Stomach (tissue), 9 donors: Measurements from ENCODE around the gene ELOF1. TPM values are rescaled to one million over a fixed set of nuclear protein-coding genes. Genes with fewer than 3 reads are reported as not detected.

Experiments used
- DNase-seq, 2 donors: peaks; one replicate each; pipeline versions ENCODE4 v3.0.0 to v3.0.0-alpha.2; 2013 to 2019
- H3K27ac ChIP-seq, 5 donors: fragments of 200-600 bp in 4 of 5; sonication (generic) in 4 of 5; one replicate each; pipeline ENCODE4 v1.5.1; 2013 to 2019; ENCODE audit warnings: mild to moderate bottlenecking in 1 of 5, moderate library complexity in 1 of 5
- H3K27me3 ChIP-seq, 3 donors: fragments of 200-600 bp; sonication (generic); one replicate each; pipeline ENCODE4 v1.5.1; 2017 to 2019; ENCODE audit warnings: mixed run types in 1 of 3
- H3K36me3 ChIP-seq, 4 donors: fragments of 200-600 bp; sonication (generic); 1 replicate in 3 of 4; 2 replicates in 1 of 4; pipeline ENCODE4 v1.5.1; 2016 to 2019
- H3K4me1 ChIP-seq, 4 donors: fragments of 200-600 bp; sonication (generic); one replicate each; pipeline ENCODE4 v1.5.1; 2016 to 2019
- H3K4me3 ChIP-seq, 4 donors: fragments of 200-600 bp; sonication (generic) in 3 of 4; one replicate each; pipeline ENCODE4 v1.5.1; 2016 to 2019; ENCODE audit warnings: mild to moderate bottlenecking in 1 of 4
- H3K9me3 ChIP-seq, 4 donors: fragments of 200-600 bp; sonication (generic); one replicate each; pipeline ENCODE4 v1.5.1; 2016 to 2019
- CTCF ChIP-seq, 7 experiments: fragments of 450-650 bp in 4 of 7; fragments of 200-600 bp in 3 of 7; sonication (generic) in 3 of 7; IDR thresholded peaks; one replicate each; pipeline ENCODE4 v1.5.1; 2016 to 2019; ENCODE audit warnings: antibody characterized with exemption in 7 of 7, control low read depth in 2 of 7, mild to moderate bottlenecking in 1 of 7
- EP300 ChIP-seq: sonication (generic); formaldehyde crosslinking; IDR thresholded peaks from one replicate; pipeline ENCODE4 v1.6.1; 2017; ENCODE audit warnings: antibody characterized with exemption
- POLR2A ChIP-seq, 4 donors: fragments of 450-650 bp; IDR thresholded peaks; one replicate each; pipeline ENCODE4 v1.6.1; 2016; ENCODE audit warnings: antibody characterized with exemption in 4 of 4, control low read depth in 2 of 4, mild to moderate bottlenecking in 1 of 4, moderate library complexity in 1 of 4
- POLR2AphosphoS5 ChIP-seq, 3 donors: sonication (generic); formaldehyde crosslinking; IDR thresholded peaks; one replicate each; pipeline ENCODE4 v1.6.1; 2016; ENCODE audit warnings: antibody characterized with exemption in 3 of 3
- WGBS, 5 donors: extraction: QIAGEN DNeasy Blood & Tissue Kit in 3 of 5; methylation state at CpG; one replicate each; pipeline versions ENCODE4 v1.1.5 to v1.1.7; 2013 to 2018; 5-methylcytosine and 5-hydroxymethylcytosine counted together
- intact Hi-C: fragments of 100-400 bp; cut with DNase I; formaldehyde crosslinking; loops from one replicate; pipeline ENCODE4 v1.15.1; 2023; ENCODE audit warnings: low total_unique reads
- polyA plus RNA-seq, 3 donors: library from polyadenylated mRNA; stranded (reverse); fragments of 200-250 nt; gene quantifications; one replicate each; pipeline ENCODE4 v1.2.3, GENCODE V29; 2013
- small RNA-seq, 4 donors: library from RNA; depleted of rRNA; stranded (forward); fragments of <200 nt; gene quantifications; one replicate each; pipeline ENCODE3, GENCODE V24; 2016
- total RNA-seq, 5 donors: library from RNA; depleted of rRNA; stranded (reverse); fragments of >200 nt; gene quantifications; one replicate each; pipeline versions ENCODE4 v1.1.0 to v1.2.3, GENCODE V29; 2014 to 2016
- donor health status: healthy with polysubstance abuse.
- donor health status: Bipolar disorder and iron deficiency.
- donor health status: healthy.

The ELOF1 gene
- total and polyA plus RNA-seq, 8 donors, result 2.3 to 96.4 (median 25.4) TPM

DNA sequence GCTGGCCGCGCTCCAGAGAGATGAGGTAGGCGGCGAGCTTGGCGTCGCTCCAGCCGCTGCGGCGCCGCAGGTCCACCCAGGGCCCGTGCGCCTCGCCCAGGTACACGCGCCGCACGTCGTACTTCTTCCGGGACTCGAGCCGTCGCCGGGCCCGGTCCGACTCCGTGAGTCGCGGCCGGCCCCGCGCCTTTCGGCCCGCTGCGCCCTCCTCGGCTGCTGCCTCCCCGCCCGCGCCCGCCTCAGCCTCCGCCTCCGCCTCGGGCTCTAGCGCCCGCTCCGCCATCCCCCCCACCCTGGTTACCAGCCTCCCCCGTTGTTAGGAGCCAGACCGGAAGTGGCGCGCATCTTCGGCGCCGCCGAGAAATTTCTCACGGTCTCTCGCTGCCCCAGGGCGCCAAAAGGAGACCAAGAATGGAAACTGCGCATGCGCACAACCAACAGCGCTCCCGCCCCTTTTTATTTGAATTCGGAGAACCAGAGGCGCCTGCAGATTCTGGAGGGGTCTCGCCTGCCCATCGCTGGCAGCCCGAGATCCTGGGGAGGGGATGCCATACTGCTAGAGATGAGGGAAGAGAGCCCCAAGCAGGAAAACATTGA is 53.4 kb downstream of the ELOF1 start, which contains the start of gene ZNF653:
Gene ZNF653 (minus strand): TSS at position 336 of the 597 bp plus-strand sequence. CDS start 53 bp downstream, at position 283.
- intact Hi-C loops, result no loop called here
- Histone ChIP-seq H3K4me1 (peaks cover 5 to 26% (median 20%) of the 10 kb centered on the region in 4 donors), H3K4me3 (peak within 1 kb of the TSS; percentile 78 to 100 (median 98)), H3K27me3 (no peaks in the 10 kb centered on the region), H3K36me3 (peaks cover 2 to 31% (median 18%) of the 10 kb centered on the region in 4 donors), H3K9me3 (no peaks in the 10 kb centered on the region), H3K27ac (peak within 1 kb of the TSS; percentile 96 to 98 (median 97))
- 0 to 1% (median 0%) methylated on average over 19 to 65 of the region's 65 CpGs for WGBS, 5 donors
- no peak for TF ChIP-seq POLR2A (IDR thresholded peaks at IDR 0.05)
- TF ChIP-seq EP300, result no peak
- TF ChIP-seq CTCF (IDR thresholded peaks at IDR 0.05), result no peak
- TF ChIP-seq POLR2AphosphoS5 (IDR thresholded peaks at IDR 0.05), result peak; percentile 48 to 90 (median 65)
- DNase-seq, result peak; percentile 94 to 98

GRCh38 chr19:11505032-11505503 is 54.0 kb downstream of the ELOF1 start:
- intact Hi-C loops, result no loop called here
- peak; percentile 98 to 99 for DNase-seq
- Histone ChIP-seq H3K9me3 (no peaks in the 10 kb centered on the region), H3K4me3 (peak overlapping the region; percentile 78 to 100 (median 98)), H3K36me3 (peaks cover 0 to 31% (median 16%) of the 10 kb centered on the region in 4 donors), H3K27me3 (no peaks in the 10 kb centered on the region), H3K4me1 (peaks cover 5 to 26% (median 20%) of the 10 kb centered on the region in 4 donors), H3K27ac (peak overlapping the region; percentile 96 to 98 (median 97))
- 0 to 1% (median 1%) methylated on average over 1 to 33 of the region's 33 CpGs for WGBS, 5 donors
- TF ChIP-seq POLR2AphosphoS5 (IDR thresholded peaks at IDR 0.05), result peak in 2 of 3 donors; percentile 18 to 75
- no peak for TF ChIP-seq POLR2A (IDR thresholded peaks at IDR 0.05)

DNA sequence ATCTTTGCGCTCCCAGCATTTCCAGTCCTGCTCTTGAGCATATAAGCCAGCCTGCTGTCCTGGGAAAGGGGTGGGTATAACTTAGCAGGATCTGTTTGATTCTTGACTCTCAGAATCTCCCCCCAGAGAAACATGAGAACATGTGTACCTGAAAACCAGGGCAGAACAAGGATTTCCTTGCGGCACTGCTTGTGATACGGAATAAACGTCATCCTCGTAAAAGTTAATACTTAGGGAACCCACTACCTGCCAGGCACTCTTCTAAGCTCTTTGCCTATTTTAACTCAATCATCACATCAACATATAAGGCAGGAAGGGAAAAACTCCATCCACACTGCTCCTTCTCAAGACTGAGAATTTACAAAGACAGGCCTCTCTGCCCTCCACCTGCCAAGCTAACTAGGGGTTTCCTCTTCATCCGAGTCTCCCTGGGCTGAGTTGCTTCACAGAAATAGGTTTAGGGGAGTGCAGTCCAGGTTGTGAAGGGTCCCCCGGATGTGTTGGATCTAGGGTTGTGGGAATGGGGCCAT is 54.5 kb downstream of the ELOF1 start:
- TF ChIP-seq POLR2AphosphoS5 (IDR thresholded peaks at IDR 0.05) (no peak), EP300 (no peak), CTCF (IDR thresholded peaks at IDR 0.05) (no peak), POLR2A (IDR thresholded peaks at IDR 0.05) (no peak)
- intact Hi-C loops, result no loop called here
- Histone ChIP-seq H3K36me3 (peaks cover 0 to 31% (median 15%) of the 10 kb centered on the region in 4 donors), H3K4me1 (peaks cover 5 to 26% (median 20%) of the 10 kb centered on the region in 4 donors), H3K27ac (peak overlapping the region; percentile 96 to 98 (median 97)), H3K4me3 (peak overlapping the region; percentile 78 to 100 (median 98)), H3K9me3 (no peaks in the 10 kb centered on the region), H3K27me3 (no peaks in the 10 kb centered on the region)
- WGBS, 5 donors, result 30 to 55% (median 46%) methylated on average over 7 of the region's 7 CpGs
- DNase-seq, result no peak

Small RNAs within 50 kb of the gene (small RNA-seq; reads per million reads assigned to genes)
- 0 to 0.20 (median 0.03) reads per million in 4 donors for gene RN7SL833P

Other genes with a start within 250 kb of the ELOF1 start
- gene RAB3D, start 219.6 kb downstream of the ELOF1 start, total RNA-seq, result 10 to 100 TPM; 11.6 to 63.3 (median 16.3) TPM
- gene RAB3D, start 219.6 kb downstream of the ELOF1 start, polyA plus RNA-seq, result 10 to 100 TPM; 14.1 to 25.7 (median 21.7) TPM
- gene TMEM205, start 213.0 kb downstream of the ELOF1 start, total RNA-seq, result 100 to 1,000 TPM in 2 of 5 donors, 10 to 100 TPM in 2, 1 to 10 TPM in 1; 5.8 to 117 (median 69.3) TPM
- gene TMEM205, start 213.0 kb downstream of the ELOF1 start, polyA plus RNA-seq, result 100 to 1,000 TPM in 1 of 3 donors, 10 to 100 TPM in 2; 58.2 to 169 (median 61.7) TPM
- 10 to 100 TPM in 4 of 5 donors, 1 to 10 TPM in 1; 2.9 to 91.2 (median 20.3) TPM for gene CCDC159, start 212.7 kb downstream of the ELOF1 start, total RNA-seq
- gene CCDC159, start 212.7 kb downstream of the ELOF1 start, polyA plus RNA-seq, result 10 to 100 TPM; 40.5 to 96.3 (median 70.0) TPM
- 100 to 1,000 TPM in 1 of 5 donors, 10 to 100 TPM in 1, 1 to 10 TPM in 3; 6.1 to 364 (median 9.9) TPM for gene PLPPR2, start 203.8 kb downstream of the ELOF1 start, total RNA-seq
- gene PLPPR2, start 203.8 kb downstream of the ELOF1 start, polyA plus RNA-seq, result 10 to 100 TPM in 1 of 3 donors, 1 to 10 TPM in 2; 6.4 to 15.2 (median 9.8) TPM
- under 1 TPM in 2 of 5 donors, not detected in 3; 0.37 to 0.45 TPM for gene SWSAP1, start 184.6 kb downstream of the ELOF1 start, total RNA-seq
- 1 to 10 TPM; 3.2 to 4.1 (median 3.4) TPM for gene SWSAP1, start 184.6 kb downstream of the ELOF1 start, polyA plus RNA-seq
- gene EPOR, start 174.9 kb downstream of the ELOF1 start, total RNA-seq, result 10 to 100 TPM in 4 of 5 donors, 1 to 10 TPM in 1; 4.8 to 19.9 (median 14.6) TPM
- 1 to 10 TPM; 3.7 to 8.9 (median 5.0) TPM for gene EPOR, start 174.9 kb downstream of the ELOF1 start, polyA plus RNA-seq
- gene RGL3, start 139.9 kb downstream of the ELOF1 start, total RNA-seq, result 100 to 1,000 TPM in 3 of 5 donors, 10 to 100 TPM in 2; 22.8 to 454 (median 107) TPM
- gene RGL3, start 139.9 kb downstream of the ELOF1 start, polyA plus RNA-seq, result 10 to 100 TPM; 20.6 to 41.2 (median 26.3) TPM
- gene ODAD3, start 124.1 kb downstream of the ELOF1 start, total RNA-seq, result not detected
- under 1 TPM; 0.38 to 0.92 (median 0.62) TPM for gene ODAD3, start 124.1 kb downstream of the ELOF1 start, polyA plus RNA-seq
- gene PRKCSH, start 123.6 kb downstream of the ELOF1 start, total RNA-seq, result 100 to 1,000 TPM in 2 of 5 donors, 10 to 100 TPM in 3; 30.3 to 221 (median 76.9) TPM
- gene PRKCSH, start 123.6 kb downstream of the ELOF1 start, polyA plus RNA-seq, result 100 to 1,000 TPM; 109 to 138 (median 115) TPM
- gene ELAVL3, start 78.2 kb downstream of the ELOF1 start, total RNA-seq, result 10 to 100 TPM in 1 of 5 donors, 1 to 10 TPM in 2, not detected in 2; 1.5 to 11.0 (median 7.2) TPM
- under 1 TPM in 2 of 3 donors, not detected in 1; 0.10 to 0.31 TPM for gene ELAVL3, start 78.2 kb downstream of the ELOF1 start, polyA plus RNA-seq
- 10 to 100 TPM in 4 of 5 donors, 1 to 10 TPM in 1; 6.7 to 99.6 (median 10.5) TPM for gene ZNF653, start 53.4 kb downstream of the ELOF1 start, total RNA-seq
- 10 to 100 TPM in 2 of 3 donors, 1 to 10 TPM in 1; 9.8 to 35.9 (median 17.3) TPM for gene ZNF653, start 53.4 kb downstream of the ELOF1 start, polyA plus RNA-seq
- gene ECSIT, start 30.1 kb downstream of the ELOF1 start, total RNA-seq, result 100 to 1,000 TPM in 1 of 5 donors, 10 to 100 TPM in 4; 15.6 to 119 (median 49.0) TPM
- 10 to 100 TPM; 93.2 to 96.5 (median 95.1) TPM for gene ECSIT, start 30.1 kb downstream of the ELOF1 start, polyA plus RNA-seq
- gene CNN1, start 20.4 kb downstream of the ELOF1 start, total RNA-seq, result 1,000 to 10,000 TPM in 1 of 5 donors, 100 to 1,000 TPM in 4; 205 to 1,183 (median 570) TPM
- 100 to 1,000 TPM in 1 of 3 donors, 10 to 100 TPM in 2; 70.2 to 585 (median 70.6) TPM for gene CNN1, start 20.4 kb downstream of the ELOF1 start, polyA plus RNA-seq
- gene ACP5, start 18.4 kb upstream of the ELOF1 start, total RNA-seq, result 10 to 100 TPM in 2 of 5 donors, 1 to 10 TPM in 2, not detected in 1; 6.1 to 47.5 (median 25.3) TPM
- gene ACP5, start 18.4 kb upstream of the ELOF1 start, polyA plus RNA-seq, result 10 to 100 TPM; 48.9 to 67.9 (median 67.4) TPM
- 10 to 100 TPM in 2 of 5 donors, 1 to 10 TPM in 2, not detected in 1; 1.4 to 21.7 (median 10.7) TPM for gene ZNF627, start 38.3 kb upstream of the ELOF1 start, total RNA-seq
- 1 to 10 TPM; 5.5 to 6.4 (median 6.3) TPM for gene ZNF627, start 38.3 kb upstream of the ELOF1 start, polyA plus RNA-seq
- gene ZNF823, start 179.7 kb upstream of the ELOF1 start, total RNA-seq, result 10 to 100 TPM in 1 of 5 donors, 1 to 10 TPM in 4; 1.2 to 19.3 (median 5.8) TPM
- 1 to 10 TPM; 3.1 to 4.6 (median 4.3) TPM for gene ZNF823, start 179.7 kb upstream of the ELOF1 start, polyA plus RNA-seq
- 10 to 100 TPM in 4 of 5 donors, 1 to 10 TPM in 1; 6.8 to 29.4 (median 22.8) TPM for gene ZNF441, start 207.8 kb upstream of the ELOF1 start, total RNA-seq
- 1 to 10 TPM; 1.7 to 2.9 (median 2.0) TPM for gene ZNF441, start 207.8 kb upstream of the ELOF1 start, polyA plus RNA-seq
- 10 to 100 TPM in 1 of 5 donors, 1 to 10 TPM in 2, not detected in 2; 3.1 to 21.4 (median 4.0) TPM for gene ZNF491, start 239.3 kb upstream of the ELOF1 start, total RNA-seq
- gene ZNF491, start 239.3 kb upstream of the ELOF1 start, polyA plus RNA-seq, result 1 to 10 TPM in 1 of 3 donors, under 1 TPM in 2; 0.63 to 1.1 (median 0.92) TPM